ENCODE data around the gene DISC1.

DNA sequence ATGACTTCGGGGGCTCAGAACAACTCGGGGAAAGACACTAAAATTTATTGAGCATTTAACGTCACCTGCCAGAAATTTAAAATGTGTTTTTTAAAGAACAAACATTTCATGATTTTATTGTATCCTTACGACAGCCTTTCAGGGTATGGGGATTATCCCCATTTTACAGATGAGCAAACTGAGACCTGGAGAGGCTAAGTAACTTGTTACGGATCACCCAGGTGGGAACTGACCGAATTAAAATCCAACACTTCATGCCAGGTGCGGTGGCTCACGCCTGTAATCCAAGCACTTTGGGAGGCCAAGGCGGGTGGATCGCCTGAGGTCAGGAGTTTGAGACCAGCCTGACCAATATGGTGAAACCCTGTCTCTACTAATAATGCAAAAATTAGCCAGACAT lies 50.9 kb downstream of the DISC1 start:
- TF ChIP-seq, protein P1, sequence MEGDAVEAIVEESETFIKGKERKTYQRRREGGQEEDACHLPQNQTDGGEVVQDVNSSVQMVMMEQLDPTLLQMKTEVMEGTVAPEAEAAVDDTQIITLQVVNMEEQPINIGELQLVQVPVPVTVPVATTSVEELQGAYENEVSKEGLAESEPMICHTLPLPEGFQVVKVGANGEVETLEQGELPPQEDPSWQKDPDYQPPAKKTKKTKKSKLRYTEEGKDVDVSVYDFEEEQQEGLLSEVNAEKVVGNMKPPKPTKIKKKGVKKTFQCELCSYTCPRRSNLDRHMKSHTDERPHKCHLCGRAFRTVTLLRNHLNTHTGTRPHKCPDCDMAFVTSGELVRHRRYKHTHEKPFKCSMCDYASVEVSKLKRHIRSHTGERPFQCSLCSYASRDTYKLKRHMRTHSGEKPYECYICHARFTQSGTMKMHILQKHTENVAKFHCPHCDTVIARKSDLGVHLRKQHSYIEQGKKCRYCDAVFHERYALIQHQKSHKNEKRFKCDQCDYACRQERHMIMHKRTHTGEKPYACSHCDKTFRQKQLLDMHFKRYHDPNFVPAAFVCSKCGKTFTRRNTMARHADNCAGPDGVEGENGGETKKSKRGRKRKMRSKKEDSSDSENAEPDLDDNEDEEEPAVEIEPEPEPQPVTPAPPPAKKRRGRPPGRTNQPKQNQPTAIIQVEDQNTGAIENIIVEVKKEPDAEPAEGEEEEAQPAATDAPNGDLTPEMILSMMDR (IDR thresholded peaks at IDR 0.05), result no peak
- no peak for TF ChIP-seq POLR2AphosphoS5 (IDR thresholded peaks at IDR 0.05; ENCODE audit: insufficient read depth in 1 of 2, low read depth in 1 of 2)

All from vagina (tissue), 2 donors.